A549 (cell line): ENCODE measurements around the gene CENPF.

Source experiments
- CTCF ChIP-seq: fragments of >200 bp; sonication (Bioruptor Twin); formaldehyde crosslinking; IDR thresholded peaks from 3 replicates; pipeline ENCODE4 v1.5.1; 2016
- EP300 ChIP-seq, 2 experiments: fragments of >200 bp; sonication (Bioruptor Twin); formaldehyde crosslinking; IDR thresholded peaks; 2 replicates in 1 of 2; 3 replicates in 1 of 2; pipeline ENCODE4 v1.6.1; 2016 to 2017
- POLR2A ChIP-seq: IDR thresholded peaks from 2 replicates; pipeline ENCODE4 v1.6.1; 2012; ENCODE audit warnings: mild to moderate bottlenecking, low read length
- REST ChIP-seq: fragments of 200-600 bp; sonication (generic); IDR thresholded peaks from 2 replicates; pipeline ENCODE4 v1.6.1; 2016; ENCODE audit warnings: antibody characterized with exemption, mild to moderate bottlenecking, moderate library complexity

- TF ChIP-seq CTCF (no peak), POLR2A (no peak), REST (no peak), EP300 (IDR thresholded peaks at IDR 0.05) (no peak)
Measured at GRCh38 chr1:214623430-214623829, 20.4 kb downstream of the CENPF start.
